ENCODE measurements around the gene TBKBP1. TPM values are rescaled to one million over a fixed set of nuclear protein-coding genes. Genes with fewer than 3 reads are reported as not detected.
"Not testable (repeated sequence)": the region's sequence is repeated elsewhere in the genome, so short reads cannot be mapped to it uniquely, and the experiment has no call there.

Gene TBKBP1
- total RNA-seq, 4 donors from 2014 or later, result 1.8 to 6.4 (median 4.4) TPM

- H3K4me1 ChIP-seq, result no peaks in the 10 kb centered on the region
- TF ChIP-seq POLR2AphosphoS5 (IDR thresholded peaks at IDR 0.05), result no peak
- no peak for TF ChIP-seq POLR2A (IDR thresholded peaks at IDR 0.05)
- TF ChIP-seq CTCF (IDR thresholded peaks at IDR 0.05), result no peak
- no peak for TF ChIP-seq EP300 (IDR thresholded peaks at IDR 0.05; ENCODE audit: low read depth)
- H3K36me3 ChIP-seq, result peaks cover 0 to 94% (median 49%) of the 10 kb centered on the region in 4 donors
- in situ Hi-C loops (cut with MboI; ENCODE audit: low pct_ligation_motif_present in 1 of 4, low pct_unique_long_range_greater_than_20kb in 1 of 4, low sequenced_read_pairs in 3 of 4), result no loop called here
- 88% methylated on average over 7 of the region's 7 CpGs; no CpG with 5 or more reads in 1 of the 2 donors for WGBS, 2 donors (ENCODE audit: low coverage in 1 of 2)
- intact Hi-C loops (cut with DNase I; ENCODE audit: low total_unique reads), result no loop called here
- no peaks in the 10 kb centered on the region for H3K9me3 ChIP-seq
- H3K4me3 ChIP-seq, result no peak overlapping the region
- no peak for DNase-seq
- H3K27me3 ChIP-seq, result no peaks in the 10 kb centered on the region
- no peak overlapping the region for H3K27ac ChIP-seq
Observed at GRCh38 chr17:47678196-47678595, 15.8 kb upstream of the TBKBP1 start.

GRCh38 chr17:47682138-47682537 lies 11.8 kb upstream of the TBKBP1 start:
- Histone ChIP-seq H3K4me1 (peaks cover 0 to 8% (median 0%) of the 10 kb centered on the region in 4 donors), H3K36me3 (peaks cover 0 to 77% (median 32%) of the 10 kb centered on the region in 4 donors), H3K4me3 (no peak overlapping the region), H3K9me3 (no peaks in the 10 kb centered on the region), H3K27me3 (no peaks in the 10 kb centered on the region), H3K27ac (no peak overlapping the region)
- no peak for DNase-seq
- 86 to 96% methylated on average over 2 of the region's 2 CpGs for WGBS, 2 donors (ENCODE audit: low coverage in 1 of 2)
- intact Hi-C loops (cut with DNase I; ENCODE audit: low total_unique reads) (no loop called here), in situ Hi-C loops (cut with MboI; ENCODE audit: low pct_ligation_motif_present in 1 of 4, low pct_unique_long_range_greater_than_20kb in 1 of 4, low sequenced_read_pairs in 3 of 4) (no loop called here)
- no peak for TF ChIP-seq EP300 (IDR thresholded peaks at IDR 0.05; ENCODE audit: low read depth)
- no peak for TF ChIP-seq CTCF (IDR thresholded peaks at IDR 0.05)
- no peak for TF ChIP-seq POLR2A (IDR thresholded peaks at IDR 0.05)
- TF ChIP-seq POLR2AphosphoS5 (IDR thresholded peaks at IDR 0.05), result no peak

GRCh38 chr17:47682727-47683126 lies 11.2 kb upstream of the TBKBP1 start:
- 71 to 75% methylated on average over 2 to 4 of the region's 4 CpGs for WGBS, 2 donors (ENCODE audit: low coverage in 1 of 2)
- H3K4me3 ChIP-seq; H3K27me3 ChIP-seq; H3K27ac ChIP-seq; in situ Hi-C loops (cut with MboI; ENCODE audit: low pct_ligation_motif_present in 1 of 4, low pct_unique_long_range_greater_than_20kb in 1 of 4, low sequenced_read_pairs in 3 of 4); H3K9me3 ChIP-seq; intact Hi-C loops (cut with DNase I; ENCODE audit: low total_unique reads); DNase-seq: not testable (repeated sequence)
- H3K4me1 ChIP-seq, result peaks cover 0 to 10% (median 0%) of the 10 kb centered on the region in 4 donors
- peaks cover 0 to 71% (median 29%) of the 10 kb centered on the region in 4 donors for H3K36me3 ChIP-seq

- H3K36me3 ChIP-seq, result peaks cover 0 to 58% (median 19%) of the 10 kb centered on the region in 4 donors
- intact Hi-C loops (cut with DNase I; ENCODE audit: low total_unique reads), result no loop called here
Observed at GRCh38 chr17:47684025-47684424, 9.9 kb upstream of the TBKBP1 start.

More at GRCh38 chr17:47684025-47684424, 9.9 kb upstream of the TBKBP1 start:
- in situ Hi-C loops (cut with MboI; ENCODE audit: low pct_ligation_motif_present in 1 of 4, low pct_unique_long_range_greater_than_20kb in 1 of 4, low sequenced_read_pairs in 3 of 4), result no loop called here
- DNase-seq, result no peak
- Histone ChIP-seq H3K4me1 (peaks cover 0 to 10% (median 0%) of the 10 kb centered on the region in 4 donors), H3K27ac (no peak overlapping the region), H3K27me3 (no peaks in the 10 kb centered on the region), H3K4me3 (no peak overlapping the region), H3K9me3 (no peaks in the 10 kb centered on the region)
- TF ChIP-seq CTCF (IDR thresholded peaks at IDR 0.05) (no peak), EP300 (IDR thresholded peaks at IDR 0.05; ENCODE audit: low read depth) (no peak), POLR2A (IDR thresholded peaks at IDR 0.05) (no peak), POLR2AphosphoS5 (IDR thresholded peaks at IDR 0.05) (no peak)
- 85 to 88% methylated on average over 4 of the region's 4 CpGs for WGBS, 2 donors (ENCODE audit: low coverage in 1 of 2)

Data from transverse colon (tissue), 4 donors.